IMR-90 (cell line): ENCODE results near the gene CD38. TPM values are rescaled to one million over a fixed set of nuclear protein-coding genes. Genes with fewer than 3 reads are reported as not detected.

Experiments used
- ATAC-seq: fragments of 200-7000 bp; cut with Tn5 transposase; 2 replicates; pipeline ENCODE4 v1.9.1; 2020; ENCODE audit warnings: low read depth, mild to moderate bottlenecking, moderate library complexity
- BruUV-seq: library from RNA; stranded (reverse); fragments of 400-500 nt; replicated peaks from 2 replicates; lab custom pipeline; 2021; lab: Mats Ljungman, UMichigan
- CTCF ChIA-PET: fragments of 300-600 bp; formaldehyde crosslinking; extraction: SDS; loops from one replicate; lab custom pipeline; 2021; ENCODE audit warnings: antibody characterized with exemption; lab: Yijun Ruan, JAX
- POLR2A ChIA-PET: fragments of 300-600 bp; sonication (Branson Sonifier 250); formaldehyde crosslinking; loops from one replicate; lab custom pipeline; 2022; ENCODE audit warnings: antibody characterized with exemption; ENCODE audit not compliant: unreplicated experiment; lab: Charles Lee
- DNase-seq: peaks from one replicate; pipeline ENCODE4 v3.0.0; 2013
- H2AFZ ChIP-seq: replicated peaks from 2 replicates; pipeline ENCODE3; 2013; ENCODE audit warnings: low read length, mild to moderate bottlenecking; ENCODE audit not compliant: poor library complexity
- H2AK5ac ChIP-seq: 2 replicates; pipeline ENCODE4 v1.6.1; 2013; ENCODE audit warnings: low read depth, low read length, inconsistent platforms
- H2AK9ac ChIP-seq: replicated peaks from 2 replicates; pipeline ENCODE3; 2013; ENCODE audit warnings: mild to moderate bottlenecking, low read depth, low read length, moderate library complexity; ENCODE audit not compliant: poor library complexity
- H2BK120ac ChIP-seq: 2 replicates; pipeline ENCODE4 v1.6.1; 2013; ENCODE audit warnings: low read depth, low read length, inconsistent platforms
- H2BK15ac ChIP-seq: 3 replicates; pipeline ENCODE4 v1.6.1; 2013; ENCODE audit warnings: low read depth, low read length, inconsistent platforms
- H2BK20ac ChIP-seq: 2 replicates; pipeline ENCODE4 v1.6.1; 2013; ENCODE audit warnings: low read depth, mild to moderate bottlenecking, inconsistent platforms, low read length, moderate library complexity
- H2BK5ac ChIP-seq: 2 replicates; pipeline ENCODE4 v1.6.1; 2013; ENCODE audit warnings: mild to moderate bottlenecking, low read depth, low read length, inconsistent platforms; ENCODE audit not compliant: poor library complexity, severe bottlenecking
- H3K14ac ChIP-seq: replicated peaks from 2 replicates; pipeline ENCODE4 v1.6.1; 2013; ENCODE audit warnings: low read depth, low read length, inconsistent platforms
- H3K18ac ChIP-seq: 2 replicates; pipeline ENCODE4 v1.6.1; 2013; ENCODE audit warnings: low read depth, low read length, control low read depth
- H3K23ac ChIP-seq: 2 replicates; pipeline ENCODE4 v1.6.1; 2013; ENCODE audit warnings: low read depth, low read length, inconsistent platforms
- H3K27ac ChIP-seq: 2 replicates; pipeline ENCODE4 v1.5.1; 2013; ENCODE audit warnings: mild to moderate bottlenecking, control low read depth, low read length; ENCODE audit not compliant: insufficient read depth
- H3K27me3 ChIP-seq: 2 replicates; pipeline ENCODE4 v1.6.1; 2013; ENCODE audit warnings: low read length; ENCODE audit not compliant: control insufficient read depth, insufficient read depth
- H3K36me3 ChIP-seq: 2 replicates; pipeline ENCODE4 v1.6.1; 2013; ENCODE audit warnings: low read length, mixed read lengths; ENCODE audit not compliant: control insufficient read depth, insufficient read depth
- H3K4ac ChIP-seq: 2 replicates; pipeline ENCODE4 v1.6.1; 2013; ENCODE audit warnings: low read depth, low read length, inconsistent platforms
- H3K4me1 ChIP-seq: 2 replicates; pipeline ENCODE4 v1.6.1; 2013; ENCODE audit warnings: low read length, mixed read lengths; ENCODE audit not compliant: control insufficient read depth, insufficient read depth
- H3K4me2 ChIP-seq: 2 replicates; pipeline ENCODE4 v1.6.1; 2013; ENCODE audit warnings: low read depth, mild to moderate bottlenecking, control low read depth, low read length, moderate library complexity
- H3K4me3 ChIP-seq: 2 replicates; pipeline ENCODE4 v1.5.1; 2013; ENCODE audit warnings: low read depth, mild to moderate bottlenecking, control low read depth, low read length, moderate library complexity; ENCODE audit not compliant: insufficient read depth
- H3K56ac ChIP-seq: 2 replicates; pipeline ENCODE4 v1.6.1; 2013; ENCODE audit warnings: low read length, inconsistent platforms; ENCODE audit not compliant: insufficient read depth; ENCODE audit errors: extremely low read depth
- H3K79me1 ChIP-seq, 2 experiments: 2 replicates each; pipeline ENCODE4 v1.6.1; 2013; ENCODE audit warnings: low read length in 2 of 2, inconsistent platforms in 1 of 2, low read depth in 1 of 2
- H3K9ac ChIP-seq: 2 replicates; pipeline ENCODE4 v1.6.1; 2013; ENCODE audit warnings: low read depth, low read length, control low read depth
- H3K9me1 ChIP-seq: 2 replicates; pipeline ENCODE4 v1.6.1; 2013; ENCODE audit warnings: low read length, inconsistent platforms; ENCODE audit not compliant: insufficient read depth
- H3K9me3 ChIP-seq: 2 replicates; pipeline ENCODE4 v1.6.1; 2013; ENCODE audit warnings: low read length; ENCODE audit not compliant: control insufficient read depth, insufficient read depth
- H4K20me1 ChIP-seq: 2 replicates; pipeline ENCODE4 v1.6.1; 2013; ENCODE audit warnings: low read length, inconsistent platforms; ENCODE audit not compliant: insufficient read depth
- H4K5ac ChIP-seq: 2 replicates; pipeline ENCODE4 v1.6.1; 2013; ENCODE audit warnings: mild to moderate bottlenecking, low read depth, low read length, control low read depth
- H4K8ac ChIP-seq, 2 experiments: 2 replicates each; pipeline ENCODE4 v1.6.1; 2013; ENCODE audit warnings: low read depth in 2 of 2, low read length in 2 of 2, control low read depth in 1 of 2, inconsistent platforms in 1 of 2
- H4K91ac ChIP-seq: 2 replicates; pipeline ENCODE4 v1.6.1; 2013; ENCODE audit warnings: low read depth, low read length, inconsistent platforms; ENCODE audit not compliant: insufficient read depth
- BHLHE40 ChIP-seq: fragments of 150-350 bp; IDR thresholded peaks from 2 replicates; pipeline ENCODE4 v1.6.1; 2016; ENCODE audit warnings: mild to moderate bottlenecking, low read depth, low read length
- CHD1 ChIP-seq: IDR thresholded peaks from 2 replicates; pipeline ENCODE4 v1.6.1; 2012; ENCODE audit warnings: low read depth, low read length, improper control_type of control experiment
- FOS ChIP-seq: fragments of 150-350 bp; IDR thresholded peaks from 2 replicates; pipeline ENCODE4 v1.6.1; 2016; ENCODE audit warnings: low read depth, low read length
- MAFK ChIP-seq: IDR thresholded peaks from 2 replicates; pipeline ENCODE4 v1.6.1; 2012; ENCODE audit warnings: low read depth, low read length, improper control_type of control experiment
- MAZ ChIP-seq: IDR thresholded peaks from 2 replicates; pipeline ENCODE4 v1.6.1; 2012; ENCODE audit warnings: low read depth, mild to moderate bottlenecking, low read length, improper control_type of control experiment, moderate library complexity, borderline replicate concordance
- MXI1 ChIP-seq: IDR thresholded peaks from 2 replicates; pipeline ENCODE4 v1.6.1; 2012; ENCODE audit warnings: low read depth, mild to moderate bottlenecking, low read length, moderate library complexity, borderline replicate concordance
- NFE2L2 ChIP-seq: fragments of 150-350 bp; IDR thresholded peaks from 2 replicates; pipeline ENCODE4 v1.6.1; 2016; ENCODE audit warnings: low read depth, mild to moderate bottlenecking, low read length
- POLR2A ChIP-seq: IDR thresholded peaks from 2 replicates; pipeline ENCODE4 v1.6.1; 2012; ENCODE audit warnings: mild to moderate bottlenecking, low read depth, low read length
- RAD21 ChIP-seq: IDR thresholded peaks from 2 replicates; pipeline ENCODE4 v1.6.1; 2012; ENCODE audit warnings: low read length, improper control_type of control experiment
- RFX5 ChIP-seq: IDR thresholded peaks from 2 replicates; pipeline ENCODE4 v1.8.0; 2012; ENCODE audit warnings: low read depth, mild to moderate bottlenecking, low read length, moderate library complexity
- SMC3 ChIP-seq: fragments of 150-350 bp; IDR thresholded peaks from 2 replicates; pipeline ENCODE4 v1.6.1; 2016; ENCODE audit warnings: low read depth, mild to moderate bottlenecking, antibody characterized with exemption, low read length, moderate library complexity
- WGBS, 2 experiments: methylation state at CpG; one replicate each; pipeline versions ENCODE4 v1.1.5 to v1.1.7; 2013; ENCODE audit warnings: missing lambda C conversion rate in 2 of 2; ENCODE audit not compliant: insufficient read length in 1 of 2; ENCODE audit errors: extremely low coverage in 2 of 2; 5-methylcytosine and 5-hydroxymethylcytosine counted together
- dilution Hi-C: fragments of 300-500 bp; cut with HindIII; formaldehyde crosslinking; loops from one replicate; pipeline ENCODE4 v1.14.3; 2018; ENCODE audit warnings: low sequenced_read_pairs; ENCODE audit not compliant: unreplicated experiment
- in situ Hi-C: fragments of 300-500 bp; cut with MboI; formaldehyde crosslinking; loops from 3 replicates; pipeline ENCODE4 v1.14.3; 2019; ENCODE audit warnings: low sequenced_read_pairs, inconsistent platforms, mixed read lengths
- intact Hi-C: fragments of 100-400 bp; cut with micrococcal nuclease; formaldehyde crosslinking; loops from 2 replicates; pipeline ENCODE4 v1.10.0; 2022
- polyA plus RNA-seq, 3 experiments: library from polyadenylated mRNA; depleted of rRNA; stranded (reverse); fragments of >200 nt; gene quantifications; 2 replicates each; pipeline ENCODE4 v1.2.3, GENCODE V29; 2012; ENCODE audit warnings: low replicate concordance in 1 of 3
- total RNA-seq: library from RNA; depleted of rRNA; stranded (reverse); fragments of >200 nt; gene quantifications from 2 replicates; pipeline ENCODE4 v1.2.3, GENCODE V29; 2012
- TF ChIP-seq, protein P1 (sequence below): fragments of 150-350 bp; IDR thresholded peaks from 2 replicates; pipeline ENCODE4 v1.6.1; 2016; ENCODE audit warnings: low read depth, mild to moderate bottlenecking, low read length, moderate library complexity, borderline replicate concordance
- TF ChIP-seq, protein P2 (sequence below): conservative IDR thresholded peaks from 2 replicates; pipeline ENCODE4 v1.5.1; 2012; ENCODE audit warnings: mild to moderate bottlenecking, low read depth, low read length, improper control_type of control experiment

CD38 gene
- total and polyA plus RNA-seq, 2 of the 4 experiments (the other 2 are of a cell fraction): not detected

DNA sequence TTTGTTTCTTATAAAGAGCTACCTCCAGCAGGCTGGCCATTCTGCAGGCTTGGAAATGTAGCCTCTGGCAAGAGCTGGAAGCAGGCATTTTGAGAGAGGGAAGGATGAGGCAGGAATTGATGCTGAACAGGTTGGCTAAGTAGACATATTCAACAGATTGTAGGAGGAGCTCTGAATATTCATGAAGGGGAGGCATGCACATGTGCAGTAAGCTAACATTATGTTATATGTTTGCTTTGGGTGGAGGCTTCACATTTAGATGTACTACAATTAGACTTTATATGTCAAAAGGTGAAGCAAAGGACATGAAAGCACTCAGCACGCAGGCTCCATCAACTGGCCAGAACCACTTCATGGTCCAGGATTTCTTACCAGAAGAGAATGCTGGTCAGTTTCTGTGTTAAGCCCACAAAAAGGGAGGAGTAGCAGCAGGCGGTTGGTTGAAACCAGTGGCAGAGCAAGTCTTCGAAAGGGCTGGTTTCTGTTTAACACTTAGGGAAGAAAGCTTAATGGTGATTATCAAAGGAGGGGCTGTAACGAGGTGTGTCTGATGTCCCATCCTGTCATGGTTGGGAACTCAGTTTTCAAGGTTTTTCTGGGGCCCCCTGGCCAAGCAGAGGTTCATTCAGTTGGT, 105.6 kb downstream of the CD38 start:
- H3K9ac ChIP-seq: no peak overlapping the region
- no peak overlapping the region for H2BK120ac ChIP-seq
- intact Hi-C loops: loop anchor here (2.0 to 5.0 kb wide), 3 partner anchors 151 to 384 kb away; no protein-coding TSS in a partner anchor

More for the DNA sequence above, 105.6 kb downstream of the CD38 start:
- Histone ChIP-seq H4K20me1 (no peaks in the 10 kb centered on the region), H2AK5ac (no peak overlapping the region), H3K14ac (no peak overlapping the region), H3K27me3 (peaks cover 18% of the 10 kb centered on the region), H3K4me1 (no peaks in the 10 kb centered on the region), H3K27ac (no peak overlapping the region), H2AK9ac (no peak overlapping the region), H3K9me3 (no peaks in the 10 kb centered on the region), H3K36me3 (no peaks in the 10 kb centered on the region), H3K79me1 (no peaks in the 10 kb centered on the region), H2BK20ac (no peak overlapping the region), H4K91ac (no peak overlapping the region), H3K4me3 (no peak overlapping the region), H2BK5ac (no peak overlapping the region), H3K4ac (no peak overlapping the region), H3K18ac (no peak overlapping the region), H2AFZ (no peak overlapping the region), H4K8ac (no peak overlapping the region), H3K56ac (no peak overlapping the region), H3K9me1 (no peaks in the 10 kb centered on the region), H4K5ac (no peak overlapping the region), H3K23ac (no peak overlapping the region), H2BK15ac (no peak overlapping the region), H3K4me2 (no peak overlapping the region)
- no peak for TF ChIP-seq CHD1
- TF ChIP-seq MAZ: no peak
- TF ChIP-seq, protein P1, sequence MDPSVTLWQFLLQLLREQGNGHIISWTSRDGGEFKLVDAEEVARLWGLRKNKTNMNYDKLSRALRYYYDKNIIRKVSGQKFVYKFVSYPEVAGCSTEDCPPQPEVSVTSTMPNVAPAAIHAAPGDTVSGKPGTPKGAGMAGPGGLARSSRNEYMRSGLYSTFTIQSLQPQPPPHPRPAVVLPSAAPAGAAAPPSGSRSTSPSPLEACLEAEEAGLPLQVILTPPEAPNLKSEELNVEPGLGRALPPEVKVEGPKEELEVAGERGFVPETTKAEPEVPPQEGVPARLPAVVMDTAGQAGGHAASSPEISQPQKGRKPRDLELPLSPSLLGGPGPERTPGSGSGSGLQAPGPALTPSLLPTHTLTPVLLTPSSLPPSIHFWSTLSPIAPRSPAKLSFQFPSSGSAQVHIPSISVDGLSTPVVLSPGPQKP: no peak
- TF ChIP-seq, protein P2, sequence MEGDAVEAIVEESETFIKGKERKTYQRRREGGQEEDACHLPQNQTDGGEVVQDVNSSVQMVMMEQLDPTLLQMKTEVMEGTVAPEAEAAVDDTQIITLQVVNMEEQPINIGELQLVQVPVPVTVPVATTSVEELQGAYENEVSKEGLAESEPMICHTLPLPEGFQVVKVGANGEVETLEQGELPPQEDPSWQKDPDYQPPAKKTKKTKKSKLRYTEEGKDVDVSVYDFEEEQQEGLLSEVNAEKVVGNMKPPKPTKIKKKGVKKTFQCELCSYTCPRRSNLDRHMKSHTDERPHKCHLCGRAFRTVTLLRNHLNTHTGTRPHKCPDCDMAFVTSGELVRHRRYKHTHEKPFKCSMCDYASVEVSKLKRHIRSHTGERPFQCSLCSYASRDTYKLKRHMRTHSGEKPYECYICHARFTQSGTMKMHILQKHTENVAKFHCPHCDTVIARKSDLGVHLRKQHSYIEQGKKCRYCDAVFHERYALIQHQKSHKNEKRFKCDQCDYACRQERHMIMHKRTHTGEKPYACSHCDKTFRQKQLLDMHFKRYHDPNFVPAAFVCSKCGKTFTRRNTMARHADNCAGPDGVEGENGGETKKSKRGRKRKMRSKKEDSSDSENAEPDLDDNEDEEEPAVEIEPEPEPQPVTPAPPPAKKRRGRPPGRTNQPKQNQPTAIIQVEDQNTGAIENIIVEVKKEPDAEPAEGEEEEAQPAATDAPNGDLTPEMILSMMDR: no peak
- no peak for TF ChIP-seq SMC3
- TF ChIP-seq MXI1: no peak
- TF ChIP-seq NFE2L2: no peak
- TF ChIP-seq RAD21: no peak
- no peak for TF ChIP-seq FOS
- no peak for TF ChIP-seq RFX5
- no peak for TF ChIP-seq POLR2A
- no peak for TF ChIP-seq BHLHE40
- TF ChIP-seq MAFK: no peak
- 83% methylated on average over 2 of the region's 4 CpGs; no CpG with 5 or more reads in 1 of the 2 experiments for WGBS, 2 experiments
- ATAC-seq (no peak), DNase-seq (no peak)
- dilution Hi-C loops: no loop called here
- in situ Hi-C loops: loop anchor here (10.0 kb wide), 2 partner anchors 159 to 409 kb away; no protein-coding TSS in a partner anchor
- CTCF ChIA-PET: interaction anchor here (0.5 to 5.0 kb wide), 13 partner anchors 9 to 383 kb away, joined by 3 to 67 read pairs (median 5); no protein-coding TSS in a partner anchor
- POLR2A ChIA-PET: no interaction called here
- BruUV-seq: no TSS peak
